GM21423 (cell line): ENCODE results near the gene EFNA2.

Experiments
- ATAC-seq: cut with Tn5 transposase; IDR thresholded peaks from one replicate; pipeline ENCODE4 v1.9.1; 2021; ENCODE audit warnings: mild to moderate bottlenecking, moderate library complexity; ENCODE audit not compliant: unreplicated experiment

Gene EFNA2

GRCh38 chr19:1248786-1249297 is 36.8 kb upstream of the EFNA2 start:
- ATAC-seq, result peak; percentile 29

- ATAC-seq, result peak; percentile 43
Observed at GRCh38 chr19:1249298-1249989, 36.2 kb upstream of the EFNA2 start.

DNA sequence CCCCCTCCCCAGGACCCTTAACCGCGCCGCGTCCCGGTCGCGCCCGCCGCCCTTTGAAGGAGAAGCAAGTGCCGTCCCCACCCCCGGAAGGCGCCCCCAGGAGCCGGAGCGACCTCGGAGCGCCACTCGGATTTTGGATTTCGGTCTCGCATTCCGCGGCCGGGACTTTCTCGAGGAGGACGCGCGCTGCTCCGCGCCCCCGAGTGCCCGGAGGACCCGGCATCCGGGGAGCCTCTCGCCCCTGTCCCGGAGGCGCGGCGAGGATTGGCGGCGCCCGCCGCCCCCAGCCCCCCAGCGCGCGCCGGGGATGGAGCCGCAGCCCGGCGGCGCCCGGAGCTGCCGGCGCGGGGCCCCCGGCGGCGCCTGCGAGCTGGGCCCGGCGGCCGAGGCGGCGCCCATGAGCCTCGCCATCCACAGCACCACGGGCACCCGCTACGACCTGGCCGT is 35.7 kb upstream of the EFNA2 start:
- no peak for ATAC-seq

GRCh38 chr19:1250437-1251260 is 35.0 kb upstream of the EFNA2 start:
- ATAC-seq, result no peak

GRCh38 chr19:1251330-1252220 is 34.1 kb upstream of the EFNA2 start:
- ATAC-seq, result no peak

GRCh38 chr19:1252221-1252820 is 33.4 kb upstream of the EFNA2 start:
- no peak for ATAC-seq

- ATAC-seq, result no peak
Observed at GRCh38 chr19:1252821-1253513, 32.7 kb upstream of the EFNA2 start.

DNA sequence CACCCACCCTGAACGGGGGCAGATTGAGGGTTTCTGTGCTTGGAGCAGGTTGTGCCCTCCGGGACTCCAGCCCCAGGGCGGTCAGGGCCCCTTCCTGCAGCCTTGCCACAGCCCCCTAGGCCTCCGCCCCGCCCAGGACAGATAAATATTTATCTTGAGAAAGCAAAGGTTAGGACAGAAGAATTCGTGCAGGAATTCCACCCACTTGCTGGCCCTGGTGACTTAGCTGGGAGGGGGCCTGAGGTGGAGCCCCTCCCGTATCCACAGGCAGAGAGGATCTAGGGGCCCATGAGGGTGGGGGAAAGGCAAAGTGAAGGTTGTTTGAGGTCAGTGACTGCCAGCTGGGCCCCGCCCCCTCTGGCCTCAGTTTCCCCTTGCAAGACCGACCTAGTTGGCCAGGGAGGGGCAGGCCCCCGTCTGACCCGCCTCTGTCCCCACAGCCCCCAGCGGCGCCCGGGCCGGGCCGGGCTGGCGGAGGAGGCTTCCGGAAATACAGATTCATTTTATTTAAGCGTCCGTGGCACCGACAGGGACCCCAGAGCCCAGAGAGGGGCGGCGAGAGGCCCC is 32.1 kb upstream of the EFNA2 start:
- no peak for ATAC-seq

GRCh38 chr19:1254081-1254527 is 31.6 kb upstream of the EFNA2 start:
- ATAC-seq, result no peak

DNA sequence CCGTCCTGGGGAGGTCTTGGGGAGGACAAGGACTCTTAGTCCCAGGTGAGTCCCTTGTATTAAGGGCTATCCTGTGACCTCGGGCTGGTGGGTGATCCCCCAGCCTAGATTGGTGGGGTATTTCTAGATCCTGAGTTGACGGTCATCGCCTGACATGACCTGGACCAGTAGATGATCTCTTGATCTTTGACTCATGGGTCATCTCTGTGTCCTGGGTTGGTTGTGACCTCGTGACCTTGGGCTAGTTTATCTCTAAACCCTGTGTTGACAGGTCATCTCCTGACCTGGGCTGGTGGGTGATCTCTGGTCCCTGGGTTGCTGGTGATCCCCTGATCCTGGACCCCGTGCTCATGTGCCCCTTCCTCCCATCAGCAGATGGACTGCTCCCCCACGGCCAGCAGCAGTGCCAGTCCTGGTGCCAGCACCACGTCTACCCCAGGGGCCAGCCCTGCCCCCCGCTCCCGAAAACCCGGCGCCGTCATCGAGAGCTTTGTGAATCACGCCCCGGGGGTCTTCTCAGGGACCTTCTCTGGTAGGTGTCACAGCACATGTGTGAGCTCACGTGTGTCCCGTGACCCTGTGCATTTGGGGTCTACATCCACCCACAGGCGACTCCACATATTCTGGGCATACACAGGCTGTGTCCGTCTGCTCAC is 31.0 kb upstream of the EFNA2 start:
- no peak for ATAC-seq

GRCh38 chr19:1255186-1256161 is 30.2 kb upstream of the EFNA2 start:
- no peak for ATAC-seq

DNA sequence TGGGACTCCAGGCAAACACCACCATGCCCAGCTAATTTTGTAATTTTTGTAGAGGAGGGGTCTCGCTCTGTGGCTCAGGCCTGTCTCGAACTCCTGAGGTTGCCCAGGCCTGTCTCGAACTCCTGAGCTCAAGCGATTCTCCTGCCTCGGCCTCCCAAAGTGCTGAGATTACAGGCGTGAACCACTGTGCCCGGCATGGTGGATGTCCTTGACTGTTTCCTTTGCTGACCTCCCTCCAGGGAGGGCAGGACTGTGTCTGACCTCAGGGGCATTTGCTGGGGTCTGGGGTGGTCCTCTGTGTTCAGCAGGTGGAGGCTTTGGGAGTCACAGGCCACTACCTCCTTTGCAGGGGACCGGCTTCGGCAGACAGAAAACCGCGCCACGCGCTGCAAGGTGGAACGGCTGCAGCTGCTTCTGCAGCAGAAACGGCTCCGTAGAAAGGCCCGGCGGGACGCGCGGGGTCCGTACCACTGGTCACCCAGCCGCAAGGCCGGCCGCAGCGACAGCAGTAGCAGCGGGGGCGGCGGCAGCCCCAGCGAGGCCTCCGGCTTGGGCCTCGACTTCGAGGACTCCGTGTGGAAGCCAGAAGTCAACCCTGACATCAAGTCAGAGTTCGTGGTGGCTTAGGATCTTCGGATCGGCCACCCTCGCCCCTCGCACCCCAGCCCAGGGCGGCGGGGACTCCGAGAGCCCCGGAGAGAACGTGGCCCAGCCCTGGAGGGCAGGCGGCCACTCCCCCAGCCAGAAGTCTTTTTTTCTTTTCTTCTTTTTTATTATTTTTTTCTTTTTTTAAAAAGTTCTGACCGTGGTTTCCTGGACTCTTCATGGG is 28.8 kb upstream of the EFNA2 start:
- ATAC-seq, result no peak

DNA sequence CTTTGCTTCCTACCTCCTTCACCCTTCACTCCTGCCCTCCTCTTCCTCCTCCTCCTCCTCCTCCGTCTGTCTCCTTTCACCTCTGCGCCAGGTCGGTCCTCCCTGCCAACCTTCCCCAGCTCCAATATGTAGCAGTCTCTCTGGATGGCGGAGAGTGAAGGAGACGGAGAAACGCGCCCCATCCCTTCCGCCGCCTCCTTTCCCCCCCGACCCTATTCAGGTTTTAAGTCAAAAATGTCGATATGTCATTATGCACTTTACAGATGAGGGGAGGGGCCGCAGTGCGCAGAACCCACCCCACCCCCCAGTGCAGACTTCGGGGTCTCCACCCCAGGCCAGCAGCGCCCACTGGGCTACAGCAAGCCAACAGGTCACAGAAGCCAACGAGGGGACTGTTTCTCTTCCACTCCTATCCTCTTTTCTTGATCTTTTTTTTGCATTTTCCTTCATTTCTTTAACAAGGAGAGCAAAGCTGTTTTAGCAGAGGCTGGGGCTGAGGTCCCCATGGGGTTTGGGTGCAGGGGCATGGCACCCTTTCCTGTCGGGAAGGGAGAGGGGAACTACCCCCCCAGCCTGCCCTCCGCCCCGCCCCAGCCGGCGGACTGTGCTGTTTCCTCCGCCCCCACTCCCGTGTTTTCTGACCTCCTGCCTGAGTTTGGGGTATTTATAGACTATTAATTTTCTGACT is 28.1 kb upstream of the EFNA2 start:
- no peak for ATAC-seq

GRCh38 chr19:1258163-1258492 is 27.5 kb upstream of the EFNA2 start:
- no peak for ATAC-seq

GRCh38 chr19:1258707-1259205 is 26.9 kb upstream of the EFNA2 start:
- ATAC-seq, result no peak

DNA sequence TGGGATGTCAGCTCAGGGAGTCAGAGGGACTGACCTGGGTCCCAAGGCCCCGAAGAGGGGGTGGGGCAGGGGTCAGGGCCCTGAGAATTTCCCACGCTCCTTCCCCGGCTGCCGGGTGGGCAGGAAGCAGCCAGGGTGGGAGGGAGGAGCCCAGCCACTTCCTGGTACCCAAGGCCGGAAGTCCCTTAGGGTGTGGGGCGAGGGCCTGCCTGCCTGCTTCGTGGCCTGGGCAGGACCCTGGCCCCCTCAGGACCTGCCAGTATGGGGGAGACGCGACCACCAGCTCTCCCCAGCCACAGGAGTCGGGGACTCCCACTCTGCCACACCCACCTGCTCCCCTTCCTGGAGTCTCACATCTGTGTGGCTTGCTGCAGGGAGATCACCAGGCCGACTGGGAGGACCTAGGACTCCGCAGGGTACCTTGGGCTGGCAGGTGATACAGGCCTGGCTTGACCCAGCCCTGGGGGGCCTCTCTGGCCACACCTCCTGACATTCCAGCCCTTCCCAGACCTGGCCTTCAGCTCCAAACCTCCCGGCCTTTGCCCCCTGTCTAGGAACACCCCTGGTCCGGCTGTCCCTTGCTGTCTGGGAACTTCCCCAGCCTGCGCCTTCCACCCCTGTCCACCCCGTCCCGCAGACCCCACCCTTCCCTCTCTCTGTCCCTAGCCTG is 26.3 kb upstream of the EFNA2 start:
- ATAC-seq, result peak; percentile 30
